HL-60/S4 treated with retinoic acid at 250 ng/mL for 4 days and 3 days (cell line): ENCODE results near the gene ZNF273.
"Not testable (repeated sequence)": the region's sequence is repeated elsewhere in the genome, so short reads cannot be mapped to it uniquely, and the experiment has no call there.

Source experiments
- in situ Hi-C: fragments of 300-500 bp; cut with MboI; formaldehyde crosslinking; loops from 2 replicates; pipeline ENCODE4 v1.7.0; 2022; ENCODE audit warnings: low sequenced_read_pairs

Gene ZNF273

DNA sequence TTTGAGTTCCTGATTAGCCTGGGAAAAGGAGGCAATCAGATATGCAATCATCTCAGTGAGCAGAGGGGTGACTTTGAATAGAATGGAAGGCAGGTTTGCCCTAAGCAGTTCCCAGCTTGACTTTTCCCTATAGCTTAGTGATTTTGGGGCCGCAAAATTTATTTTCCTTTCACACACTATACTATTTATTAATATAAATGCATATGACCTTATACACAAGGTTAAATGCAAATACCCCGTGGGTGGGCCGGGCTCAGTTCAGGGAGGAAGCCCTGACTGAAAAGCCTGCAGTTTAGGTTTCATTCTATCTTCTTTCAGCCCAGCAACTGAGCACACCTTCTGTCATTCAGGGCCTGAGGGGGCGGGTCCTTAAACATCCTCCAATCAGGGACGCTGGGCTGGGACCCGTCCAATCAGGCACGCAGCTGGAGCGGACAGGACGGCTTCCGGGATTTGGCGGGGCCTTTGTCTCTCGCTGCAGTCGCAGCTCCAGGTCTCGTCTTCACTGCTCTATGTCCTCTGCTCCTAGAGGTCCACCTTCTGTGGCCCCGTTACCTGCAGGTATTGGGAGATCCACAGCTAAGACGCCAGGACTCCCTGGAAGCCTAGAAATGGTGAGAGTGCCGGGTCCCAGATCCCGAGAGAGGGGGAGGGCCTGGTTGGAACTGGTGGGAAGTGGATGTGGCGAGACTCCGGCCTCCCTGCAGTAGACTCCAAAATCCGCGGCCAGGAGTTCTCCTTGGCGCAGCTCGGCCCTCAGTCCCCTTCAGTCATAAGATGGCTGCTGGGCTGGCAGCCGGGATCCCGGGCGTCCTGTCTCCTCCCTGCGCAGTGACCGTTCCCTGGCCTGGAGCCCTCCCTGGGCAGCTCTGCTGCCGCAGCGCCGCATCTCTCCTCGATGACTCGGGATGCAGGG is at the start of gene ZNF273:
Gene ZNF273, plus strand, starts transcription at position 468 of the 916 bp plus-strand sequence. Its CDS starts 45 bp downstream, at position 513.
- in situ Hi-C loops: no loop called here

GRCh38 chr7:64853679-64854078 is 49.4 kb upstream of the ZNF273 start:
- in situ Hi-C loops: no loop called here

DNA sequence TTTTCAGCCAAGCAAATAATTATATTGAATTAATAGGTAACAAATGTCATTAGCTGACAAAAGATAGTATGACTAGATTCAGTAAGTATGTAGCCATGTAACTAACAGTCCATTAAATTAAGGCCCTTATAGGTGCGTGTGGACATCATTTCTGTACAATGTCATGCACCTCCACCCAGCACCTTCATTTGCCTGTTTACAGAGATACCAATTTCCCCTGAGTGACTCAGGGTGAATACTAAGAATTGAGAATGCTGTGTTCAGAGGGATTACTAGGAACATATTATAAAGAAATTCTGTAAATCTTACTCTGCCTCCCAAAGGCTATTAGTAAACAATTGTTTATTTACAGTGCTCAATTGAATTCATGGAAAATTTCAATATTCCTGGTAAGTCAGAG is 48.1 kb upstream of the ZNF273 start:
- in situ Hi-C loops: no loop called here

DNA sequence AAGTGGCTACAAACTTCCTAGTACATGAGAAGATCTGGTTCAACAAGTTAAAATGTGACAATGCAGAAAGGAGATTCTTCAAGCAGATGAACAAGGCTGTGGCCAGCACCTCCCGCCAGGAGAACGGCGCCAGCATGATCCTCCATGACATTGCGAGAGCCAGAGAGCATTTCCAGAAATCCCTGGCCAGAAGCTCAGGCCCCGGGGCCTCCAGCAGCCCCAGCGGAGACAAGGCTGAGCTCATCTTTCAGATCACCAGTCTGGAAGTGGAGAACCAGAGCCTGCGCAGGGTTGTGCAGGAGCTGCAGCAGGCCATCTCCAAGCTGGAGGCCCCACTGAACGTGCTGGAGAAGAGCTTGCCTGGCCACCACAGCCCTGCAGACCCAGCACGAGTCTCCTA is 40.1 kb upstream of the ZNF273 start:
- in situ Hi-C loops: no loop called here

DNA sequence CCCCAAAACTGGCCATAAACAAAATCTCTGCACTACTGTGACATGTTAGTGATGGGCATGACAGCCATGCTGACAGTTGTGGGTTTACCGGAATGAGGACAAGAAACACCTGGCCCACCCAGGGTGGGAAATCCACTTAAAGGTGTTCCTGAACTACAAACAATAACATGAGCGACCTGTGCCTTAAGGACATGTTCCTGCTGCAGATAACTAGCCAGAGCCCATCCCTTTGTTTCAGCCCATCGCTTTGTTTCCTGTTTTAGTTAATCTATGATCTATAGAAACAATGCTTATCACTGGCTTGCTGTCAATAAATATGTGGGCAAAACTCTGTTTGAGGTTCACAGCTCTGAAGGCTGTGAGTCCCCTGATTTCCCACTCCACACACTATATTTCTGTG is 39.5 kb upstream of the ZNF273 start:
- in situ Hi-C loops: not testable (repeated sequence)

DNA sequence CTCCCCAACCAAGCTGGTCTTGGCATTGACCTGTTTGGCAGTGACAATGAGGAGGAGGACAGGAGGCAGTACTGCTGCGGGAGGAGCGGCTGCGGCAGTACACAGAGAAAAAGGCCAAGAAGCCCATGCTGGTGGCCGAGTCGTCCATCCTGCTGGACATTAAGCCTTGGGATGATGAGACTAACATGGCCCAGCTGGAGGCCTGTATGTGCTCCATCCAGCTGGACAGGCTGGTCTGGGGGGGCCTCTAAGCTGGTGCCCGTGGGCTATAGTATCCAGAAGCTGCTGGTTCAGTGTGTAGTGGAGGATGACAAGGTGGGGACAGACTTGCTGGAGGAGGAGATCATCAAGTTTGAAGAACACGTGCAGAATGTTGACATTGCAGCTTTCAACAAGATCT is 39.1 kb upstream of the ZNF273 start:
- in situ Hi-C loops: no loop called here

DNA sequence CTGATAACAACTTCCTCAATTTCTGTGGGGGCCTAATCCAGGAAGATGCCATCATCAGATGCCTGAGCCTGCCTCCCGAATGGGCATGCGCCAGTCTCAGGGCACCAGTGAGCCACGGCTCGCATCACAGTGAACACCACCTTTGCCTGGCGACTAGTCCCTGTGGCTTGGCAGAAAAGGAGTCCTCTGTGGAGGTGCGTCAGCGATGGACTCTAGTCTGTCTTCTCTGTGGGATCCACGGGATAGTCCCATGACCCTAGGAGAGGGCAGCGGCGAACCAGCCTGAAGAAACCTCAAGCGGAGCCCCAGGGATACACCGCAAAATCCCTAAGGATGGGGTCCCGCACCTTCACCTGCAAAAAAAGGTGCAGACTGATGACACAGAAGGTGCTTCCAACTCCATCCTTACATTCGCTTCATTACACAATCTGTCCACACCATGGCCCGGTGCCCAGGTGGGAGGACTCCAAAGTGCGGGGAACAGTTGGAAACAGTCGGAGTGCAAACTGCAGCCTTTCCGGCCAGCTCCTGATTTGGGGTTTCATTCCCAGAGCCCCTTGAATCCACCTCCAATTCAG is 35.1 kb upstream of the ZNF273 start:
- in situ Hi-C loops: no loop called here

GRCh38 chr7:64868499-64868898 is 34.6 kb upstream of the ZNF273 start:
- in situ Hi-C loops: no loop called here

DNA sequence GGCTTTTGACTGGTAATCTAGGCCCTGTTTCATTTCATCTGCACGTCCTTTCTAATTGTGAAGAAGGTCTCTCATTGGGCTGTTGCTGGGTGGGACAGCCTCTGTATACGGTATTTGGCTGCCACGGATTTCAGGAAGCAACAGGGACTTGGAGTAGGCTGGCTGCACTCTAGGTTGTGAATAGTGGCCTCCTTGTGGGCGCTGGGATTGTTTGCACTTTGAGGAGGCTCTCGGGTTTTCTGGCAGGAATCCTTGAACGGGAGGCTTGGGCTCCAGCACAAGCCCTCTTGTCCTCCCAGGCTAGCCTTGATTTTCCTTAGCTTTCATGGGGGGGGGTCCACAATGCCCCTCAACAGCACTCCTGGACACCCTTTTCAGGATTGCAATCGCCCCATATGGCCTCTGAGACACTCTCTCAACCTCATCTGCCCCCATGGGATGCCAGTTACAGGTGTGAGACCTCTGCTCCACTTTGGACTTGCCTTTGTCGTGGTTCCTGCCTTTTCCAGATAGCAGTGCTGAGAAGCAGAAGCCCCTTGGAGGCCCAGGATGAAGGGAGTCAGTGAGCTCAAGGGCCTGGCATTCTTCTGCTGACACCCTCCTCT is 33.9 kb upstream of the ZNF273 start:
- in situ Hi-C loops: no loop called here

DNA sequence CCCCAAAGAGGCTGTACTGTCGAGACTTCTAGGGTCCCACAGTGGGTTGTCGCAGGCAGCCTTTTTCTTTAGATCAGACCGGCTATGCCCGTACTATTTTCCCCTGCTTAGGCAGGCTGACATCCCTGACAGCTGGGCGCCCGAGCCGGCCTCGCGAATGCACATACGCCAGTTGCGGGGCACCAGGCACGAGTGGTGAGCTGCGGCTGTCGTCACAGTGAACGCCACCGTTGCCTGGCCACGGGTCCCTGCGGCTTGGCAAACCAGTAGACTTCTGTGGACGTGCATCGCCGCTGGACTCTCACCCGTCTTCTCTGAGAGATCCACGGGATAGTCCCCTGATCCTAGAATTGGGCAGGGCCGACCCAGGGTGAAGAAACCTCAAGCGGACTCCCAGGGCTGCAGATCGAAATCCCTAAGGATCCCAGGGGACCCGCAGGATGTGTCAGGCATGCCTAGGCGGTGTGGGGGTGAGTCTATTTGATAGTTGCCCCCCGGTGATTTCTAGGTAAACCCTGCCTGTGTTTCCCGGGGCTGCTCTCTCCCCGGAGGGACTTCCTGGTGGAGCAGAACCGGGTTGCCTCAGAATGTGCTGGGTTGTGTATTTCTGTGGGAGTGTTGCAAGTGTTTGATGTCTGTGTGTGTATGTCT is 33.0 kb upstream of the ZNF273 start:
- in situ Hi-C loops: no loop called here

DNA sequence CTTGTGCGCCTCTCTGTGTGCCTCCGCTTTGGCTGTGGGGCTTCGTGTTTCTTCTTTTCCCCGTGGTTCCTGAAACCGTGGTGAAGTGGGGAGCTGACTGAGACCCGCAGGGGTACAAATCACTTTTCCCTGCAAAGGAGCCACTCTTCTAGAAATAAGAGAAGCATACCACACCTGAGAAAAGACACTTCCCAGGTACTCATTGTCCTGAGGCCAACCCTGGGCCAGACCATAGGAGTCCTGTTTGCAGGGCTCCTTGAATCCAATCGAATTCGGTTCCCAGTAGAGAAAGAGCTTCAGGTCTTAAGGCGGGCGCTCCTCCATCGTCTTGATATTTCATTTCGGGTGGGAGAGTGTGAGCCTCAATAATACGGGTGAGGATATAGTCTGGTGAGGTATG is 32.4 kb upstream of the ZNF273 start:
- in situ Hi-C loops: no loop called here

GRCh38 chr7:64871761-64872160 is 31.3 kb upstream of the ZNF273 start:
- in situ Hi-C loops: no loop called here

DNA sequence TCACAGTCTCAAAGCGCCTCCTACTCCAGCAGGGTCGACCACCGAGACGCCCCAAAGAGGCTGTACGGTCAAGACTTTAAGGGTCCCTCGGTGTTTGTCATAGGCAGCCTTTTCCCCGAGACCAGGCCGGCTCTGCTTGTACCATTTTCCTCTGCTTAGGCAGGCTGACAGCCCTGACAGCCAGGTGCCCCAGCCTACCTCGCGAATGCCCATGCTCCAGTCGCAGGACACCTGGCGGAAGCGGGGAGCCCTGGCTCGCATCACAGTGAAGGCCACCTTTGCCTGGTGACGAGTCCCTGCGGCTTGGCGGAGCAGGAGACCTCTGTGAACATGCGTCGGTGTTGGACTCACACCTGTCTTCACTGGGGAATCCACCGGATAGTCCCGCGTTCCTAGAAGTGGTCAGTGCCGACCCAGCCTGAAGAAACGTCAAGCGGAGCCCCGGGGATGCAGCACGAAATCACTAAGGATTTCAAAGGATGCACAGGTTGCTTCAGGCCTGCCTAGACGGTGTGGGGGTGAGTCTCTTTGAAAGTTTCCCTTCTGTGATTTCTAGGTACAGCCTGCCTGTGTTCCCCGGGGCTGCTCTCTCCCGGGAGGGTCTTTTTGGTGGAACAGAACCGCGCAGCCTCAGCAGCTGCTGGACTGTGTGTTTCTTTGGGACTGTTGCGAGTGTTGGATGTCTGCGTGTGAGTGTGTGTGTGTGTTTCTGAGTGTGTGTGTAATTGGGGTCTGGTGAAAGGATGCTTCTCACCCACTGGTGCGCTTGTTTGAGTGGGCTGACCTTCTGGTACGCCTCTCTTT is 30.5 kb upstream of the ZNF273 start:
- in situ Hi-C loops: no loop called here

- in situ Hi-C loops: no loop called here
Measured at GRCh38 chr7:64873155-64873500, 29.9 kb upstream of the ZNF273 start.

DNA sequence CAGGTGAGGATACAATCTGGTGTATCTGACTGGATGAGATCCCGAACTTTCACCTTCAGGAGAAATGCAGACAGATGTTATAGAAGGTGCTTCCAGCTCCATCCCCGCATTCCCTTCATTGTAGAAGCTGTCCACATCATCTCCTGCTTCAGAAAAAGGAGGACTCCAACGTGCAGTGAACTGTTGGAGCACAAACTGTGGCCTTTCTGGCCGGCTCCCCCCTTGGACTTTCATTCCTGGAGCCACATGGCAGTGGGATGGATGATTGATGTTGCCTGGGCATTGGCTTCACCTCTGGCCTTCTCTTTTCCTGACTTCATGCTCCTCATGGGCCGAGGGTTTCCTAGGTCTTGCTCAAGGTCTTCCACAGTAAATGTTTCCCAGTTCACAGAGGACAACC is 29.6 kb upstream of the ZNF273 start:
- in situ Hi-C loops: no loop called here

- in situ Hi-C loops: no loop called here
Measured at GRCh38 chr7:64874114-64874513, 29.0 kb upstream of the ZNF273 start.

- in situ Hi-C loops: no loop called here
Measured at GRCh38 chr7:64874562-64875250, 28.4 kb upstream of the ZNF273 start.

DNA sequence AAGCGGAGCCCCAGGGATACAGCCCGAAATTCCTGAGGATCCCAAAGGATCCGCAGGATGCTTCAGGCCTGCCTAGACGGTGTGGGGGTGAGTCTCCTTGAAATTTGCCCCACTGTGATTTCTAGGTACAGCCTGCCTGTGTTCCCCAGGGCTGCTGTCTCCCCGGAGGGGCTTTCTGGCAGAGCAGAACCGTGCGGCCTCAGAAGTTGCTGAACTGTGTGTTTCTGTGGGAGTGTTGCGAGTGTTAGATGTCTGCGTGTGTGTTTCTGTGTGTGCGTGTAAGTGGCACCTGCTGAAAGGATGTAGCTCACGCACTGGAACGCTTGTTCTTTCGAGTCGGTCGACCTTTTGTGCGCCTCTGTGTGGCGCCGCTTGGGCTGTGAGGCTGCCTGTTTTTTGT is 27.8 kb upstream of the ZNF273 start:
- in situ Hi-C loops: no loop called here

DNA sequence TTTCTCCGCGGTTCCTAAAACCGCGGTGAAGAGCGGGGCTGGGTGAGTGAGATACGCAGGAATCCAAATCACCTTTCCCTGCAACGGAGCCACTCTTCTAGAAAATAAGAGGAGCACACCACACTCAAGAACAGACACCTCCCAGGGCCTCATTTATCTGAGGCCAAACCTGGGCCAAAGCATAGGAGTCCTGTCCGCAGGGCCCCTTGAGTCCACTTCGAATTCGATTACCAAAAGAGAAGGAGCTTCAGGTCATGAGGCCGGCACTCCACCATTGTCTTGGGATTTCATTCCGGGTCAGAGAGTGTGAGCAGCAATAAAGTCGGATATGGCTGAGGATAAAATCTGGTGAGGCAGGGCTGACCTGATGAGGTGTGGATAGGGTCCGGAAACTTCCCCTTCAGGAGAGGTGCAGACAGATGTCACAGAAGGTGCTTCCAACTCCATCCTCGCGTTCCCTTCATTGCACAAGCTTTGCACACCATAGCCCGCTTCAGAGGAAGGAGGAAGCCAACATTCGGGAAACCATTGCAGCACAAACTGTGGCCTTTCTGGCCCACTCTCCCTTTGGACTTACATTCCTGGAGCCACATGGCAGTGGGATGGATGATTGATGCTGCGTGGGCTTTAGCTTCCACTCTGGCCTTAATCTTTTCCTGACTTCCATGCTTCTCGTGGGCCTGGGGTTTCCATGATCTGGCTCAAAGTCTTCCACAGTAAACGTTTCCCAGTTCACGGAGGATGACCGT is 27.2 kb upstream of the ZNF273 start:
- in situ Hi-C loops: no loop called here
